GM19043 (cell line): ENCODE measurements around the gene PSMC4.

ENCODE experiments used
- ATAC-seq: cut with Tn5 transposase; IDR thresholded peaks from one replicate; pipeline ENCODE4 v1.9.1; 2021; ENCODE audit warnings: low read depth; ENCODE audit not compliant: unreplicated experiment

Gene PSMC4

DNA sequence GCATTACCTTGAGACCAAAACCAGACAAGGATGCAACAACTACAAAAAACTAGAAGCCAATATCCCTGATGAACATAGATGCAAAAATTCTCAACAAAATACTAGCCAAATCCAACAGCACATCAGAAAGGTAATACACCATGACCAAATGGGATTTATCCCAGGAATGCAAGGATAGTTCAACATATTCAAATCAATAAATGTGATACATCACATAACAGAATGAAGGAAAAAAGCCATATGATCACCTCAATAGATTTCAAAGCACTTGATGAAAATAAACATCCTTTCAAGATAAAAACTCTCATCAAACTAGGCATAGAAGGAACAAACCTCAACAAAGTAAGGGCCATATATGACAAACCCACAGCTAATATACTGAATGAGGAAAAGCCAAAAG lies 15.7 kb downstream of the PSMC4 start:
- ATAC-seq: no peak

DNA sequence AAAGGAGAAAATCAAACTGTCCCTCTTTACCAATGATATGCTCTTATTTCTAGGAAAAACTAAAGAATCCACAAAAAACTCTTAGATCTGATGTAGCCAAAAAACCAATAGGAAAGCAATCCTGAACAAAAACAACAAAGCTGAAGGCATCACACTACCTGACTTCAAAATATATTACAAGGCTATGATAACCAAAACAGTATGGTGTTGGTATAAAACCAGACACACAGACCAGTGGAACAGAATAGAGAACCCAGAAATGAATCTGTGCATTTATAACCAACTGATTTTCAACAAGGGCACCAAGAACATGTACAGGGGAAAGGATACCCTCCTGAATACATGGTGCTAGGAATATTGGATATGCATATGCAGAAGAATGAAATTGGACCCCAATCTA lies 16.2 kb downstream of the PSMC4 start:
- no peak for ATAC-seq

DNA sequence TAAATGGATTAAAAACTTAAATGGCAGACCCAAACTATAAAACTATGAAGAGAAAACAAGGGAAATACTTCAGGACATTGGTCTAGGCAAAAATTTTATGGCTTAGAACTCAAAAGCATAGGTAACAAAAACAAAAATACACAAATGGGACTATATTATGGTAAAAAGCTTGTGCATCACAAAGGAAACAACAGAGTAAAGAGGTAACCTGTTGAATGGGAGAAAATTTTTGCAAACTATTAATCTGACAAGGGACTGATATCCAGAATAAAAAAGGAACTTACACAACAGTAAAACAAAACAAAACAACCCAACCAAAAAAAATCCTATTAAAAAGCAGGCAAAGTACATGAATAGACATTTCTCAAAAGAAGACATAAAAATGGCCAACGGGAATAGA lies 16.6 kb downstream of the PSMC4 start:
- no peak for ATAC-seq

DNA sequence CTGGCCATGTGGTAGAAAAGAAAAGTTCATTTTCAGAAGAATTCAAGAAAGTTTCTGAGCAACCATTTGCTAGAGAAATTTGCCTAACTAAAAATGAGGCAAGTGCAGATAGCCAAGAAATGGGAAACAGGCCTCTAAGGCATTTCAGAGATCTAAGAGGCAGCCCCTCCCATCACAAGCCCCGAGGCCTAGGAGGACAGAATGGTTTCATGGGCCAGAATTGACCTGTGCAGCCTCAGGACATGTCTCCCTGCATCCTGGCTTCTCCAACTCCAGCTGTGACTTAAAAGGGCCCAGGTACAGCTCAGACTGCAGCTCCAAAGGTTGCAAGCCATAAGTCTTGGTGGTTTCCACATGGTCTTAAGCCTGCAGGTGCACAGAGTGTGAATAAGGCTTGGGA lies 22.6 kb downstream of the PSMC4 start:
- ATAC-seq: no peak

DNA sequence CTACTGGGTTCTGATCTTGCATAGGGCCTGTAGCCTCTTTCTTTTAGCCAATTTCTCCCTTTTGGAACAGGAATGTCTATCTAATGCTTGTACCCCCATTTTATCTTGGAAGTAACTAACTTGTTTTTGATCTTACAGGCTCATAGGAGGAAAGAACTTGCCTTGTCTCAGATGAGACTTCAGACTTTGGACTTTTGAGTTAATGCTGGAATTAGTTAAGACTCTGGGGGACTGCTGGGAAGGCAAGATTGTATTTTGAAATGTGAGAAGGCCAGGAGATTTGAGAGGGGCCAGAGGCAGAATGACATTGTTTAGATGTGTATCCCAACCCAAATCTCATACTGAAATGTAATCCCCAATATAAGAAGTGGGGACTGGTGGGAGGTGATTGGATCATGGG lies 23.4 kb downstream of the PSMC4 start:
- ATAC-seq: no peak

DNA sequence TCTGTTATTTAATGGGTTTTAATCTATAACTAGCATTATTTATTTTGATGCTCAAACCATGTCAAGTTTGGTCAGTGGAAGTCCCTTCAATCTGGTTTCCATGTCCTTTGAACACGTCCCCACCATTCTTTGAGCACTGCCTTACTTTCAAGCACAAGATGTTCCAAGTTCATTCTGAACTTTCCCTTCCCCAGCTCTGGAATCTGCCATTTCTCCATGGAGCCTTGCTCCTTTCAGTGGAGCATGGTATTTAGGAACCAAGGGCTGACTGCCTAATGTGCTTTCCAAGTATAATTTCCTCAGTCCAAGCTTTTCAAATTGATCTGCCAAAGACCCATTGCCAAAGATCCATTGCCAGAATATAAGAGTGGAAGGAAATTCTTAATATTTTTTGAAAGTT lies 24.8 kb downstream of the PSMC4 start:
- no peak for ATAC-seq

DNA sequence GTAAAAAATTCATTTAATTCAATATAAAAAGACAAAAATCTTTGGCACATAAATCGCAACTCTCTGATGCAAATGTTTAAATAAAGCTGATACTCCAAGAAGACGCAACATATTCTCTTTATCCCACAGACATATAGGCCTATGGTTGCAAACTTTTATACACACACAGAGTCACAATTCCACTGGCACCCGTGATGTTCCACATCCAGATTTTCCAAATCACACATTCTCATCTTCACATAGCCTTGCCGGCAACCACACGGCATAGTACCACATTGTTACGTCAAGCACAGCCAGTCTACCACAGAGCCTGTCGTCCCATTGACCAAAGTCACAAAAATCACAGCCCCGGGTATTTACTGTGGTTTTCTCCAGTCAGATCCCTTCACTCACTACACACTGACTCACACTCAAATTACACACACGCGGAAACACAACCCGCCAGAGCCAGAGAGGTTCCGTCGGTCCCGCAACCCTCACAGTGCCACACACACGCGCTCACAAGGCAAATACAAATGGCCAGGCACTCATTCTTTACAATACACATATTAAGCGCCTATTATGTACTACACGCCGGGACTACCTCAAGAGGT lies 25.3 kb downstream of the PSMC4 start:
- peak; percentile 21 for ATAC-seq

DNA sequence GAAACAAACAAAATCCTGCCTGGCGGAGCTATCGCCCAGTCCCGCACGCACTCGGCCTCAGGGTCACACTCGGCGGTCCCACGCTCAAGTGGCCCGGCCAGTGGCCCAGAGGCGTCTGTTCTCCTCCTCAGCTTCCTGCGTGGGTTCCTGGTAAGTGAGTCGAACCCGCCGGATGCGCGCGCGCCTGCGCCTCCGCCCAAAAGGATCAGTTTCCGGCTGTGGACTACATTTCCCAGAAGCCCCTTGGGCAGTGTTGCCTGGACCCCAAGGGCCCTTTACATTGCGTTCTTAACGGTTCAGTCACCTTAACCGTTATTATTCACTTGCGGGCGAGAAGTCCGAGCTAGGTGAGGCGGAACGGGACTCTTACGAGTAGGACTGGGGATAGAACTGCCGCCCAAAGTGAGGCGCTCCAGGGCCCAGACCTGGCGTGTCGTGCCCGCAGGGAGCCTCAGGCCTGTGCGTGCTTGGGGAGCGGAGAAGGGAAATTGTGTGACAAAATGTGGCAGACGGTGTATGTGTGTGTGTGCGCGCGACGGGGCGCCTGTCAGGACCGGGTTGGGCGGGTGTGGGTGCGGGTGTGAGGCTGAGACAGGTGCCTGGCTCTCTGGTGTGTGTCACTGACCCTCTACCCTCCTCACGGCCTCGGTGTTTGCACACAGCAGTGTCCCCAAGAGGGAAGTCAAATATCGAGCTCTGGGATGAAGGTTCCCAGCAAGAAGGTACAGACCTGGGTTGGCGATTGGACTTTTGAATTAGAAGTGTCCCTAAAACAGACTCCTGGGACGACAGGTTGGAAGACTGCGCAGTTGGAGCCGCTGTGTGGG lies 26.1 kb downstream of the PSMC4 start, which contains the start of gene ZNF546:
Gene ZNF546, plus strand, starts transcription at position 250 of the 827 bp plus-strand sequence. CDS start 1,267 bp downstream, outside the sequence.
- peak; percentile 80 for ATAC-seq

DNA sequence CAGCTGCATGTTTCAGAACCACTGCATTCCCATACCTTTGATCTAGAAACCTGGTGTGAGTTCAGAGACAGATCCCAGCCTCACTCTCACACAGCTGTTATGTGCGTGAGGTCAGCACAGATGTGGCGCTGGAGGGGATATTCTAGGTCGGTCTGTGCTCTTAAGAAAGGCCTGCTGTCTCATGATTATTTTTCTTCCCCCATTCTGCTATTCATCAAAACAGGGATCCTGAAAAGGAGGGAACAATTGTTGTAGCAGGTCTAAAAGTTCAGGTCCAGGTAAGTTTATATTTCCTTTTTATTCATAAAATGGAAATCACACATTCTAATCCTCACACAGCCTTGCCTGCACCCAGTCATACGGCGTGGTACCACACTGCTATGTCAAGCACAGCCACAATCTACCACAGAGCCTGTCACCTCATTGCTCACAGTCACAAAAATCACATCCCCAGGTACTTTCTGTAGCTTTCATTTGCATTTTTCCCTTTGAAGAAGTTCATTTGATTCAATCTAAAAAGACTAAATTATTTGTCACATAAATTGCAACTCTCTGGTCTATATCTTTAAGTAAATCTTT lies 26.8 kb downstream of the PSMC4 start:
- no peak for ATAC-seq

DNA sequence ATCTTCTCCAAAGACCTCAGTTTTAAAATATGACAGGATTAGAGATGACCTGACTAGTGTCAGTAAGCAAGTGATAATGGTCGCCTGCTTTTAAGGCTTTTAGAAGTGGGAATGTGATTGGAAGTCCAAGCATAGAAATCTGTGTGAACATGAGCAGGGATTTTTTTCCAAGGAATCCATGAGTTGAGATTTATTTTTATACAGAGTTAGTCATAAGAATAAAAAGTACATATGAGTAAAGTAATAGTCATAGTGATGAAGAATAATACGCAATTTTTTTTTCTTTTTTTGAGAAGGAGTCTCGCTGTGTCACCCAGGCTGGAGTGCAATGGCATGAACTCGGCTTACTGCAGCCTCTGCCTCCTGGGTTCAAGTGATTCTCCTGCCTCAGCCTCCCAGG lies 27.5 kb downstream of the PSMC4 start:
- no peak for ATAC-seq

DNA sequence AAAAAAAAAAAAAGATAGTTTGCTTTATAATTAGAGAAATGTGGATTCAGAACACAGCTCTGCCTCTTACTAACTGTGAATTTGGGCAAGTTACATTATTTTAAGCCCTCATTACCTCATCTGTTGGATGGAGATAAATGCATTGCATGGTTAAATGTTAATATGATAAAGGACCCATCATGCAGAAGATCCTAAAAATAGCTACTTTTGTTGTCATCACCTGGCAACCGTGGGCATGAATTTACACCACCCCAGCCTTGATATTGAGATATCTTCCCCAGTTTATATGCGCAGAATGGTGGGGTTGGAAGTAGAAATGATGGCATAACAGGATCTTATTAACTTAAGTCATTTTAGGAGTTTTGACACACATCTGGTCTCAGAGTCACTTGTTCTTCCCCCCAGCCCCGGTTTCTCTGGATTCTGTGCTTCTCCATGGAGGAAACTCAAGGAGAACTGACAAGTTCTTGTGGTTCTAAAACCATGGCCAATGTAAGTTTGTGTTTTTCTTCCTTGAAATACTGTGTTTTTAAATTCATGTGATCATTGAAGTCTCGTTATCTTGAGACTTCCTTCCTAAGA lies 34.8 kb downstream of the PSMC4 start:
- no peak for ATAC-seq

DNA sequence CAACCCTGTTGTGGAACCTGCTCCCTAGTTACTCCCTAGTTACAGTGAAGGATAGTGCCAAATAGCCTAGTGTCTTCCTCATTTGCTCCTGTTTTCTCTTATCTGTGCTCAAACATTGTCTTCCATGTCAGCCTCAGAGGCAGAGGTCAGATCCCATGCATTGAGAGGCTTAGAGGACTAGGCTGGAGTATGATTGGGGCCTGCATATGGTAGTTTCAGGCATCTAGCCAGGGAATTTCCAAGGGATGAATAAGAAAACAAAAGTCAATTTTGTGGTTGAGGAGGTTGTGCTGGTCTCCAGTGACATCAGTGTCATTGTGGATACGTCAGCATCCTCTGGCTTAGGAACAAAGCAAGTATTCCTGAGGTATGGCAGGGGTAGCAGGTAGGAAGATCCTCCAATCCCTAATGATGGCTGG lies 35.3 kb downstream of the PSMC4 start:
- no peak for ATAC-seq

DNA sequence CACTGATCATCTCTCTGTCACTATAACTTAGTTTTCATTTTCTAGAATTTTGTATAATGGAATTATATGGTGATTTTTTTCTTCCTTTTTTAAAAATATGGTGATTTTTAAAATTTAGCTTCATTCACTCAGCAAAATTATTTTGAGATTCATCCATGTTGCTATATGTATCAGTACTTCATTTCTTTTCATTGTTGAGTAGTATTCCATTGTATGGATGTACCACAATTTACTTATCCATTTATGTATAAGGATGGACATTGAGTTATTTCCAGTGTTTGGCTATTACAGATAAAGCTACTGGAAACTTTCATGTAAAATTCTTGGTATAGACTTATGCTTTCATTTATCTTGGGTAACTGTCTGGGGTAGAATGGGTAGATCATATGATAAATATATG lies 38.7 kb downstream of the PSMC4 start:
- no peak for ATAC-seq

DNA sequence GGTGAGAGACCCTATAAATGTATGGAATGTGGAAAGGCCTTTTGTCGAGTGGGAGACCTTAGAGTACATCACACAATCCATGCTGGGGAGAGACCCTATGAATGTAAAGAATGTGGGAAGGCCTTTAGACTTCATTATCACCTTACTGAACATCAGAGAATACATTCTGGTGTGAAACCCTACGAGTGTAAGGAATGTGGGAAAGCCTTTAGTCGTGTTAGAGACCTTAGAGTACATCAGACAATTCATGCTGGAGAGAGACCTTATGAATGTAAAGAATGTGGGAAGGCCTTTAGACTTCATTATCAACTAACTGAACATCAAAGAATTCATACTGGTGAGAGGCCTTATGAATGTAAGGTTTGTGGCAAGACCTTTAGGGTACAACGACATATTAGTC lies 43.0 kb downstream of the PSMC4 start:
- no peak for ATAC-seq

DNA sequence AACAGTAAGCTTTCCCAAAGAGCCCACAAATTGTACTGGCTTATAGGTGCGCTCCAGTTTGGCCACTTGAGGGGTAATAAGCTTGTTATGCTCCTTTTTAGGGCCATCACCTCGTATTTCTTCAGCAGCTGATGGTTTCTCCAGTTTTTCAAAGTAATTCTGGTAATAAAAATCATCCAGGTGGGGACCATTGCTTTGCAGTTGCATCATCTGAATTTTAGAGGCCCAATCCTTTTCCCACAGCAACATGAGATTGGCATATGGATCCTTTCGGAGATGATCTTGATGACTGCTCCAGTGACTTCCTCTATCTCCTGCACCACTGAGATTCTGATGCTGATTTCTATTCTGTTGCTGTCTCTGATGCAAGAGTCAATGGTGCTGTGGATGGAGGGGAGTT lies 53.0 kb downstream of the PSMC4 start:
- ATAC-seq: no peak

DNA sequence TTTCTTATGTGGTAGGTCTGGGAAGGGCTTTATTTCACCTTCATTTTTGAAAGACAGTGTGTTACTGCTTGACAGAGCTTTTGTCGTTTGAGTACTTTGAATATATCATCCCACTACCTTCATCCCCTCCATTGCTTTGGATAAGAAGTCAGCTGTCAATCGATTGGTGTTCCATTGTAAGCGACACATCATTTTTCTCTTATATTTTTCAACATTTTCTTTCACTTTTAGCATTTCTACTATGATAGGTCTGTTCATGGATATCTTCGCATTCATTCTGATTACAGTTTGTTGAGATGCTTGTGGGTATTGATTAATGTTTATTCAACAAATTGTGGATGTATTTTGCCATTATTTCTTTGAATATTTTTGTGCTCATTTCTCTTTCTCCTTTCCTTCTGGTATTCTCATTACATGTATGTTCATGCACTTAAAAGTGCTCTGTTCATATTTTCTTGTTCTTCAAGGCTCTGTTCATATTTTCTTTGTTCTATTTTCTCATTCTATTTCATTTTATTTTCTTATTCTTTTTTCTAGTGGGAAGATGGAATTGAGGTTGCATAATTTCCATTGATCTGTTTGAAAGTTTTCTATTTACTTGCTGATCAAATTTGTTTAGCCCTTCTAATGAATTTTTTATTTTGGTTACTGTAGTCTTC lies 55.1 kb downstream of the PSMC4 start:
- no peak for ATAC-seq

DNA sequence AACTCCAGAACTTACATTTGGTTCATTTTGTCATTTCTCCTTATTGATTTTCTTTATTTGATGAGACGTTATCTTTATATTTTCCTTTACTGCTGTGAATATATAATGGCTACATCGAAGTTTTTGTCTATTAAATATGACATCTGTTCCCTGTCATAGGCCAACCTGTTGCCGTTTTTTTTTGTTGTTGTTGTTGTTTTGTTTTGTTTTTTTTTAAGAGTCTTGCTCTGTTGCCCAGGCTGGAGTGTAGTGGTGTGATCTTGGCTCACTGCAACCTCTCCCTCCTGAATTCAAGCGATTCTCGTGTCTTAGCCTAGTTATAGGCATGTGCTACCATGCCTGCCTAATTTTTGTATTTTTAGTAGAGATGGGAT lies 55.6 kb downstream of the PSMC4 start:
- no peak for ATAC-seq
